Measurements from ENCODE around the gene SMIM32. TPM values are rescaled to one million over a fixed set of nuclear protein-coding genes. Genes with fewer than 3 reads are reported as not detected.
A peak's percentile ranks its signal among the peaks of the same experiment; 100 is the strongest.

The SMIM32 gene
- total RNA-seq, 2 experiments from 2014 or later, result not detected

- Histone ChIP-seq H3K9me2 (ENCODE audit: insufficient read depth, low read length) (no peaks in the 10 kb centered on the region), H3K4me2 (ENCODE audit: low read length) (peak overlapping the region; percentile 86), H3K27ac (ENCODE audit: low read depth, low read length, poor library complexity, severe bottlenecking) (peak overlapping the region; percentile 99), H3K36me3 (ENCODE audit: insufficient read depth, low read length) (peaks cover 74% of the 10 kb centered on the region), H3K4me1 (ENCODE audit: insufficient read depth, low read length, poor library complexity, severe bottlenecking) (peaks cover 84% of the 10 kb centered on the region), H3K9me3 (ENCODE audit: low read length) (peaks cover 7% of the 10 kb centered on the region), H3K79me2 (ENCODE audit: insufficient read depth, low read depth, low read length) (peaks cover 88% of the 10 kb centered on the region), H3K4me3 (ENCODE audit: low read depth, low read length, poor library complexity, severe bottlenecking) (peak overlapping the region; percentile 65), H4K20me1 (ENCODE audit: insufficient read depth, low read length) (no peaks in the 10 kb centered on the region), H2AFZ (ENCODE audit: low read length) (no peak overlapping the region)
- no TSS peak for BruUV-seq (replicated peaks)
- intact Hi-C loops (cut with micrococcal nuclease; ENCODE audit: unreplicated experiment), result loop anchor here (10.0 kb wide), 2 partner anchors 908 to 1588 kb away; partner anchors contain the start of gene HNRNPA0
- ChIA-PET POLR2A (interaction anchor here (0.7 to 2.5 kb wide), 6 partner anchors 11 to 142 kb away, joined by 3 to 7 read pairs (median 3); partner anchors contain the start of gene SMAD5), CTCF (ENCODE audit: unreplicated experiment) (interaction anchor here (0.6 kb wide), 1 partner anchor 126 kb away, joined by 3 read pairs; no protein-coding TSS in a partner anchor)
- DNase-seq (ENCODE audit: low spot score), result peak; percentile 81
- TF ChIP-seq CTCF (conservative IDR thresholded peaks at IDR 0.05; ENCODE audit: low read length), result no peak
- TF ChIP-seq EZH2phosphoT487 (IDR thresholded peaks at IDR 0.05; ENCODE audit: borderline replicate concordance, low read depth, low read length), result no peak
These were observed 26.1 kb downstream of the SMIM32 start for GRCh38 chr5:136166909-136167308.

DNA sequence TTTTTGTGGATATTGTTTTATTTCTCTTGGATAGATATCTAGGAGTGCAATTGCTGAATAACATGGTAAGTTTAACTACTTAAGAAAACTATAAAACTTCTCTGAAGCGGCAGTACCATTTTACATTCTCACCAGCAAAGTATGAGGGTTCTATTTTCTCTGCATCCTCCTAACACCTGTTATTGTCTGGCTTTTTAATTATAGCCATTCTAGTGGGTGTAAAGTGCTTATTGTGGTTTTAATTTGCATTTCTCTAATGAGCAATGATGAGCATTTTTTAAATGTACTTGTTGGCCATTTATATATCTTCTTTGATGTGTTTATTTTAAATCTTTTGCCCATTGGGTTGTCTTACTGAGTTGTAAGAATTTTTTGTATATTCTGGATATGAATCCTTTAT, 28.7 kb downstream of the SMIM32 start:
- Histone ChIP-seq H3K4me1 (ENCODE audit: insufficient read depth, low read length, poor library complexity, severe bottlenecking) (peaks cover 96% of the 10 kb centered on the region), H2AFZ (ENCODE audit: low read length) (no peak overlapping the region), H3K9me2 (ENCODE audit: insufficient read depth, low read length) (no peaks in the 10 kb centered on the region), H3K79me2 (ENCODE audit: insufficient read depth, low read depth, low read length) (peaks cover 91% of the 10 kb centered on the region), H3K4me2 (ENCODE audit: low read length) (peak overlapping the region; percentile 86), H3K9me3 (ENCODE audit: low read length) (no peaks in the 10 kb centered on the region; the same call in 1 of the 2 replicates), H3K36me3 (ENCODE audit: insufficient read depth, low read length) (peaks cover 67% of the 10 kb centered on the region), H3K27ac (ENCODE audit: low read depth, low read length, poor library complexity, severe bottlenecking) (peak overlapping the region; percentile 99), H3K4me3 (ENCODE audit: low read depth, low read length, poor library complexity, severe bottlenecking) (peak overlapping the region; percentile 60), H4K20me1 (ENCODE audit: insufficient read depth, low read length) (no peaks in the 10 kb centered on the region)
- TF ChIP-seq CTCF (conservative IDR thresholded peaks at IDR 0.05; ENCODE audit: low read length), result no peak
- TF ChIP-seq EZH2phosphoT487 (IDR thresholded peaks at IDR 0.05; ENCODE audit: borderline replicate concordance, low read depth, low read length), result no peak
- ChIA-PET POLR2A (interaction anchor here (0.7 to 5.3 kb wide), 9 partner anchors 8 to 192 kb away, joined by 3 to 53 read pairs (median 3); partner anchors contain the start of gene SMAD5), CTCF (ENCODE audit: unreplicated experiment) (no interaction called here)
- DNase-seq (ENCODE audit: low spot score), result peak; percentile 80
- no TSS peak for BruUV-seq (replicated peaks)
- intact Hi-C loops (cut with micrococcal nuclease; ENCODE audit: unreplicated experiment), result loop anchor here (10.0 kb wide), 2 partner anchors 911 to 1591 kb away; partner anchors contain the start of gene HNRNPA0

- Histone ChIP-seq H3K9me2 (ENCODE audit: insufficient read depth, low read length) (no peaks in the 10 kb centered on the region), H4K20me1 (ENCODE audit: insufficient read depth, low read length) (no peaks in the 10 kb centered on the region), H3K4me3 (ENCODE audit: low read depth, low read length, poor library complexity, severe bottlenecking) (peak overlapping the region; percentile 60), H3K4me1 (ENCODE audit: insufficient read depth, low read length, poor library complexity, severe bottlenecking) (peaks cover 87% of the 10 kb centered on the region), H2AFZ (ENCODE audit: low read length) (no peak overlapping the region), H3K9me3 (ENCODE audit: low read length) (0 out of 2 replicates have a peak, but pooled peaks cover 3% of the 10 kb centered on the region), H3K4me2 (ENCODE audit: low read length) (peak overlapping the region; percentile 86), H3K36me3 (ENCODE audit: insufficient read depth, low read length) (peaks cover 71% of the 10 kb centered on the region), H3K27ac (ENCODE audit: low read depth, low read length, poor library complexity, severe bottlenecking) (peak overlapping the region; percentile 99), H3K79me2 (ENCODE audit: insufficient read depth, low read depth, low read length) (peaks cover 91% of the 10 kb centered on the region)
- ChIA-PET CTCF (ENCODE audit: unreplicated experiment) (no interaction called here), POLR2A (interaction anchor here (1.3 to 5.3 kb wide), 5 partner anchors 9 to 29 kb away, joined by 5 to 53 read pairs (median 7); partner anchors contain the start of gene SMAD5)
- DNase-seq (ENCODE audit: low spot score), result no peak
- no TSS peak for BruUV-seq (replicated peaks)
- TF ChIP-seq EZH2phosphoT487 (IDR thresholded peaks at IDR 0.05; ENCODE audit: borderline replicate concordance, low read depth, low read length), result no peak
- intact Hi-C loops (cut with micrococcal nuclease; ENCODE audit: unreplicated experiment), result loop anchor here (1.0 to 10.0 kb wide), 3 partner anchors 29 to 1593 kb away; partner anchors contain the start of gene HNRNPA0
These were observed 31.0 kb downstream of the SMIM32 start for GRCh38 chr5:136162008-136162407.

Data from OCI-LY7 (cell line).